IPS-NIHi11 (cell line): Measurements from ENCODE around the gene NKX2-1.
"Not testable (repeated sequence)": the region's sequence is repeated elsewhere in the genome, so short reads cannot be mapped to it uniquely, and the experiment has no call there.

ENCODE experiments used
- DNase-seq: peaks from one replicate; pipeline ENCODE4 v3.0.0; 2012; ENCODE audit warnings: mixed read lengths, low spot score

The NKX2-1 gene

DNA sequence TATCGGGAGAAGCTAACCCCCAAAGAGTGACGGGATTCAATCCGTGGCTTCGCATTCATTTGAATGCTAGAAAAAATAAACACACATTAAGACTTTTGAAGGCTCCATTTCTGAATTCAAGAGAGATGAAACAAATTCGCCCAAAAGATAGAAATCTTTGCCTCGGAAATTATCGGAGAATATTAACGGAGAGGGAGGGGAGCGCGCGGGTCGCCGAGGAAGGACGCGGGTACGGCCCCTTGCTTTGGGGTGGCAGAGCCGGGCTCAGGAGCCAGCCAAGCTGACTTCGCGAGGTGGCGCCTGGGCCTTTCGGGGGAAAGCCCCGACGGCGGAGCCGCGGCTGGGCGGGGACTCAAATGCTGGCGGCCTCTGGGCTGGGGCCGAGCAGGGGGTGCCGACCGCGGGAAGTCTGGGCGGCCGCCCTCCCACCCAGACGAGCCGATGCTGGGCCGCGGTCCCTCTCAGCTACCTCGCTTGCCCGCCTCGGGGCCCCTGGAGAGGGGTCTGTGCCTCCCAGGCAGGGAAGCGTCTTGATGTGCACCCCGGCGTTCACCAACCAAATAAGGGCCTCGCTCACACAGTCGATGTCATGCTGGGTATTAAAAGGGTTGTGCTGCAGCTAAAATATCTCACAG is 14.7 kb downstream of the NKX2-1 start:
- peak; percentile 49 for DNase-seq

DNA sequence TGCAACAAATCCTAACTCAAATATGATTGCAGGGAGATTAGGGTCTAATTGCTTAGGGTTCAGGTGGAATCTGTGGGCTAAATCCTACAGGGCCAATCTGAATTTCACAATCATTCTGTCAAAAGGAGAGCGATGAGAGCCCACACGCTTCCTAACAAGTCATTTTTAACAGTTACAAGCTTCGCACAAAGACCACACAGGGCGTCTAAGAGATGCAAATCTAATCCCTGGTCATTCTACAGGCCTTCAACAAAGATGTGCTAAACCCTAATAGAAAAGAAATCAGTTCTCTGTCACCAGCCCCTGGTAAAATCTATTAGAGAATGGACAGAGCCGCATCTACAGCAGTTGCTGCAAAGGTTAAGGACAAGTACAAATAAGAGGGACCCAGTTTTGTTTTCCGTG is 15.3 kb downstream of the NKX2-1 start:
- DNase-seq: peak; percentile 28

DNA sequence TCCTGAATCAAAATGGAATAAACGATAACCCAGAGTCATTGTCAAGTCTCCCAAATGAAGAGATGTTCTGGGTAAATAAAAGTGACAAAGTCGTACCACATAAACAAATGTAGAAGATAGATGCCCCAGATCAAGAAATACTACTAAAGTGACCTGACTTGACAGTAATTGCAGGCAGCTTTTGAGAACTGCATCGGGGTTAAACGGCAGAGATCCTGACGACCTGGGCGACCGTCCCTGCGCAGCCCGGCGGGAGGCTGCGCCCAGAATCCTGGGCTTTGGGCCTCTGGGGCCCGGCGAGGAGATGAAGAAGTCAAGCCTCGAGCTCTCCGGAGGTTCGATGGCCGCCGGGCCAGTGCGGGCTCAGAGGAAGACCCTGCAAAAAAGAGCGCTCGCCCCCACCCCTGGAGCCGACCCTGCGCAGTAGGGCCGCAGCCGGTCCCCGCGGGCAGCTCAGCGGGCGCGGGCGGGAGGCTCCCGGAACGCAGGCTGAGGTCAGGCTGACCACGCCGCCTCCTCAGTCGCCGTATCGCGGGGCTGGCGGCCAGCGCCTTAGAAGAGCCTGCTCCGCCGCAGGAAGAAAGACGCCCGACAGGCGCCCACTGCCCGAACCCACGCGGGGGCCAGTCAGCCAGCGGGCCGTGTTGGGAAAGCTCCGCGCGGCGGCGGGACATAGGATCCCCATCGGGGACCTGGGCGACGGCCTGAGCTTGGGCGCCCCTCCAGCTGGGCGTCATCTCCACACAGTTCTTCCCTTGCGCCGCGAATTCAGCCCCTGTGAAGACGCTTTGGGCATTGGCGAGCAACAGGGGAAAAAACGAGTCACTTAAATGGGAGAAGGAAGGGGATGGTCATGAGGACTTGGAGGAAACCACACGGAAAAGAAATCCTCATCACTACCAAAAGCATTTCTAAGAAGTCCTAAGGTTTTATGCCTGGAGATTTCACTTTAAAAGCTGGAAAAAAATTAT is 16.0 kb downstream of the NKX2-1 start:
- no peak for DNase-seq

DNA sequence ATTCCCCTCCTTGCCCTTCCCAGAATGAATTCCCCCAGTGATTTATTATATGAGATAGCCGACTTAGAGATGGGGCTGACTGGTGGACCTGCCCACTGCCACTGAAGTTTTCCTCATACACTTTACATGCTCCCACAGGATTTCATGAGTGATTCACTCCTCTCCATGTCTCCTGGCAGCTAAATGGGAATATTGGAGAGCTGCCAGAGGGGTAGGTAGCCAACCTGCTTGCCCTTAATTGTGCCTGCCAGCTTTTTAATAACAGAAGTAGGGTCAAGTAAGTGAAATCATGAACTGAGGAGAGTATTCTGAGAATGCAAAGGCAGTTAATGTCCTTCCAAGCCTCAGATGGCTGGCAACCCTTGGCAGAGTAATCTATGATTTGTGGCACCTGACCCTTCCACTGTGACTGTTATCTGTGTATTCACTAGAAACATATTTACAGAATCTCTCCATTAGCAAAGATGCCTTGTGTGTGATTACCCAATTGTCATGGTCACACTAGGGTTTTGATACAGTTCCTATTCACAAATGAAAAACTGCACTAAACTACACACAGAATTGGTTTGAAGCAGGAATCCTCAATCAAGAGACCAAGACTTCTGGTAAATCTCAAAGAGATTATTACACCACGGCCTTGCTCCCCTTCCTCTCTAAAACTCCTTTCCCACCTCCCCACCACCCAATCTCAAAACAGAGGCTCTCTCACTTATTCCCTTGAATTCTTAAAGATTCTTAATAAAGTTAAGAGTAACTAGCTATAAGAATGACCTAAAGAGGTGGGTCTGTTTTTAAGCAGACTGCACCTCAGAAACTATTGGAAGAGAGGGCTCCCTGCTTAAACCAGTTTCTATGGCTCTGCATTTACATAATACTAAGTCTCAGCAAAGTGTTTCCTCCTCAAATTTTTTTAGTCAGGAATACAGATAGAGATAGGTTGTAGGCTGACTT is 17.2 kb downstream of the NKX2-1 start:
- no peak for DNase-seq

DNA sequence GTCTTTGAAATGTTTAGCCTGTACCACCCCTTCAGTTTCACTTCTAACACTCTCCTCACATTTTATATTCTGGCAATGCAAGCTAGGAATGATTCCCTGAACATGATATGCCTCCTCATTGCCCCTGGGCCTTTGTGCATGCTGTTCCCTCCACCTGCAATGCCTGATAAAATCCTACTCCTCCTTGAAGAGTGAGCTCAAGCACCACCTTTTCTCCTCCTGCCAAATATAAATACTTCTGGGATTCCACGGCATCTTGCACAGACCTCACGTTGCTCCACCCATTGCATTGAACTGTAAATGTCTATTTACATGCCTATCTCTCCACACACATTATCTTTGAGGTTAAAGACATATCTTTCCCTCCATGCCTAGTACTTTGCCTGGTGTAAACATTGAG is 21.1 kb downstream of the NKX2-1 start:
- no peak for DNase-seq

DNA sequence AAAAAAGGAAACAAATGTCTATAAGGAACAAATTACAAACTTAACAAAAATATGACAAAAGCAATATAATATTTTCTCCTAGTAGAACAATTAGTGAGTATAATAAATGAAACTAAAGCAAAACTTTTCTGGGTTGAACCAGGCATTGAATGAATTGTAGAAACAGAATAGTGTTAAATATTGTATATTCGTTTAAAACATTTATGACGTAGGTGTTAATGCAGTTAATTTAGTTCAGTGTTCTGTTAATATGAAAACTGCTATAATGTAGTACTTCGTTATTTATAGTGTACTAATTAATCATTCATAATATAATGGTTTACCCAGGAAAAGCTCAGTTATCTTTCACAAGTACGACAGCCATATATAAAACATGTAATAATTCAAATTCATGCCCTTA is 23.7 kb downstream of the NKX2-1 start:
- DNase-seq: no peak

DNA sequence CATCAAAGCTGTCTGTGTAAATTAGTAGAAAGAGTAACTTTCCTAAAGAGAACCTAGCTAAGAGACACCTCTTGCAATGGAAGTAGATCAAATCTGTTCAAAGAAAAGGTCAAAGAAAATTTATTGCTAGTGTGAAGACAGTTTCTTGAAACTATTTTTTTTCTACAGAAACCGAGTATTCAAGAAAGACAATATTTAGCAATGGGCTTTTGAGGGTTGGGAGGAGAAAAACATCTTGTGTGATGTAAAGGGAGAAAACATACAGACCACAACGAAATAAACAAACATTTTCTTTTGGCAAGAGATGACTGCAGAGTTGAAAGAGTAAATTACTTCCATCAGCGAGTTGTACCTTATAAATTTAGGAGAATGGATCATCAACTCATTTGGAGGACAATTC is 24.4 kb downstream of the NKX2-1 start:
- DNase-seq: no peak

DNA sequence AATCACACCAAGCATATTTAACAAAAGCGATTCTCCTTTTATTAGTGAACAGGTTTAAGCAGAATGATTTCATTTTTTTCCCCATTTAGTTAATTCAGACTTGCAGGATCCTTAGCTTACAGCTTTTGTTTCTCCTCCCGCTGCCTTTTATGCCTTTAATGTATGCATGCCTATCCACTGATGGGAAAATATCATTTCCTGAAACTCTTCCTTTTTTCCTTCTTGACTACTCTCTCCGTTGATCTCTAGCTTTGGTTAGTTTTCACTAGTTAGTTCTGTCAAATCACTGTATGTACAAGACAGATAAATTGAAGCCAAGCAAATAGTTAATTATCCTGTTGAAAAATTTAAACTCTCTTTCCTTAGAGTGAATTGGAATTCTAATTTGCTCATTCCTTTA is 26.3 kb downstream of the NKX2-1 start:
- DNase-seq: no peak

DNA sequence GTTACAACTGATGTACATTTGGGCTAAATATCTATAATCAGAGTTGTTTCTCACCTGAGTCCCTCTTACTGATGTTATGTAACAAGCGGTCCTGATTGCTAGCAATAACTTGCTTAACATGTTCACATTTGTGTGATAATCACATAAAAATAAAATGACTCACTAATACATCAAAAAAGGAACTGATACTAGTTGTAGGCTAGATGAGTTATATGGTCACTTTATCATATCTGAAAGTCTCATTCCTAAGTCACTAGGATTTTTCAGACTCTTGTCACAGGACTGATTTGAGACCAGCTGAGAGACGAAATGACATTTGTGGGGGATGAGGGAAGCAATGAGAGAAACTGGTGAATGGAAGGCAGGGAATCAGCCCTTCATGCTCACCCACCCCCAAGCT is 34.3 kb downstream of the NKX2-1 start:
- no peak for DNase-seq

DNA sequence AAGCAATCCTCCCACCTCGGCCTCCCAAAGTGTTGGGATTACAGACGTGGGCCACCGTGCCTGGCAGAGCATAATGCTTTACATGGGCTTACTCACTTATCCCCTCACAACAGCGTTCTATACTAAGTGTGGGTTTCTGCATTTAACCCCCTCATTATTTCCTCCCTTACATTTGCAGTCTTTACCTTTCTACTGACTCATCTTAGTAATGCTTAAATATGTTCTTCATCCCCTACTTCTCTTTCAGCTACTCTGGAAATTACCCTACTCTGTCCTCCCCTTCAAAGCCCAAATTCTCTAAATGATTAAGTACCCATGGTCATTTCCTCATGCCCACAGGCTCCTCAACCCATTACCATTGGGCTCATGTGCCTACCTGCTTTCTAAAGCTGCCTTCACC is 40.7 kb downstream of the NKX2-1 start:
- DNase-seq: no peak

DNA sequence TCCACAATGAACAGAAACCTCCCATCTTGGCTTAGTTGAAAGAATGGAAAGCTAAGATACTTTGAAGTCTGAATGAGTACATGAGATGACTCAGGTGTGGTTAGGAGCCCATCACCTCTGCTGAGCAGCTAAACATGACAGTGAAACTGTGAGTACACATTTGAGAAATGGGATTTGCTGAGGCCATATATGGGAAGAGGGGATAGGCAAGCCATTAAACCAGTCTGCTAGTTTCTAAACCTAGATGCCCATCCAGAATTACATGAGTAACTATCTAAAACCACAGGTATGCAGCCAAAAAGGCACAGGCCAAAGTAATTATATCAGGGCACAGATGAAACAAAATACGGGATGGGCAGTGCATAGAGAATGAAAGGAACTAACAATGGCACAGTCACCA is 41.2 kb downstream of the NKX2-1 start:
- no peak for DNase-seq

DNA sequence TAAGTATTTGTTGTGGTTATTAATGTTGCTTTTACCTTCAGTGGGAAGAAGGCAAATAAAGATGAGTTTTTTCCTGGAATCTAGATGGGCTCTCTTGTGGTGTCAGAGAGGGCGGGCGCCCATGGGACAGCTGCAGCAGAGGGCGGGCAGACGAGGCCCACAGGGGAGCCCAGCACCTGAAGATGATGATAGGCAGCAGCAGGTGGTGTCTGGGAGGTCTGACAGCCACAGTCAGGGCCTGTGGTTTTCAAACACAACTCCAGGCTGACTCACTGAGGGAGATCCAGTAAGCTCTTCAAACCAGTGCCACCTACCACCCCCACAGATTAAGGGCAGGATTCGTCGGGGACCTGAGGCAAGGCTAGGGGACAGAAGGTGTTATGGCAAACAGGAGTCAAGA is 42.8 kb downstream of the NKX2-1 start:
- DNase-seq: no peak

DNA sequence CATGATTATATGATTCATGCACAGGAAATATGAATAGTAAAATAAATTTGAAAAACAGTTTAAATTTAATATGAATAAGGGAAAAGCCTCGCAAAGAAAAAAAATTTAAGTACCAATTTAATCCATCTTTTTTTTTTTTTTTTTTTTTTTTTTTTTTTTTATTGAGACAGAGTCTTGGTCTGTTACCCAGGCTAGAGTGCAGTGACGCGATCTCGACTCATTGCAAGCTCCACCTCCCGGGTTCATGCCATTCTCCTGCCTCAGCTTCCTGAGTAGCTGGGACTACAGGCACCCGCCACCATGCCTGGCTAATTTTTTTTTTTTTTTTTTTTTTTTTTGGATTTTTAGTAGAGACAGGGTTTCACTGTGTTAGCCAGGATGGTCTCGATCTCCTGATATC is 44.0 kb downstream of the NKX2-1 start:
- DNase-seq: not testable (repeated sequence)

DNA sequence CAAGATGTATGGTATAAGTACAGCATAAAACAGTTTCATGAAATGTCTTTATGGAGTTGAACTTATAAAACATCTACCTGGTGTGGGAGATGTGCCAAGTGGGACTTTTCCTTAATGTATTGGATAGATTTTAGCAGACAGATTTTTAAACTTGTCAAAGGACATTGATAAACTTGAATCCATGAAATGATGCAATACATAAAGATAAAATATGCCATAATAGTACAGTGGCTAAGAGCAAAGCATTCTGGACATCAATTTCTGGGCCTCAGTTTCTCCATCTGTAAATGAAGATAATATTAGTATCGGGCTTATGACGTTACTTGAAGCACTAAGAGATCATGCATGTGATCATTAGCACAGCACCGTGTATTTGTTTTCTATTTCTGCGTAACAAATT is 45.4 kb downstream of the NKX2-1 start:
- DNase-seq: no peak

DNA sequence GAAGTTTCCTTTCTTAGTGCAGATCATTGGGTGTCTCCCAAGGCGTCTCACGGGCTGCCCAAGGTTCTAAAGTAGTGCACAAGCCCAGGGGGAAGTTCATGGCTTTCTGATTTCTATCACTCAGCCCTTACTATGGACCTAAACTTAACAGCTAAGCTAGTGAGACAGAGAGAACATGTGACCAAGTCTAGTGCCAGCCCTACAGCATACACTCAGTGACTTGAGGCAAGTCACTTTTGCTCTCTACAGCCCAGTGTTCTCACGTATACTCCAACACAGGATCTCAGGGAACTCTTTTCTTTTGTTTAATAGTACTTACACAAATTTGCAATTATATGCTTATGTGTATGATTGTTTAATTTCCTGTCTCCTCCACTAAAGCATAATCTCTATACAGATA is 48.6 kb downstream of the NKX2-1 start:
- no peak for DNase-seq

DNA sequence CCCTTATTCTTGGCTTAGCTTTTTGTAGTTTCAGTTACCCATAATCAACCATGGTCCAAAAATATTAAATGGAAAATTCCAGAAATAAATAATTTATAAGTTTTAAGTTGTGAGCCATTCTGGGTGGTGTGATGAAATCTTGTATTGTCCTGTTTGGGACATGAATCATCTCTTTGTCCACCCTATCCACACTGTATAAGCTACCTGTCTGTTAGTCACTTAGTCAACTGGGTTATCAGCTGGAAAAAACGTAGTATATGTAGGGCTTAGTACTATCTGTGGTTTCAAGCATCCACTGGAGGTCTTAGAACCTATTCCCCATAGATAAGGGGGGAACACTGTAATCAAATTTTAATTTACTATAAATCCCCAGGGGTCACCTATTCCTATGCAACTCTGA is 52.7 kb downstream of the NKX2-1 start:
- DNase-seq: no peak
